T follicular helper cell (primary cell): ENCODE measurements around the gene ACOX3.
"Not testable (repeated sequence)": the region's sequence is repeated elsewhere in the genome, so short reads cannot be mapped to it uniquely, and the experiment has no call there.

Experiments used
- DNase-seq: peaks from one replicate; pipeline ENCODE4 v3.0.0-alpha.2; 2020; ENCODE audit warnings: low read depth

The ACOX3 gene

GRCh38 chr4:8352368-8353157 lies 88.0 kb downstream of the ACOX3 start:
- no peak for DNase-seq

GRCh38 chr4:8351931-8352367 lies 88.6 kb downstream of the ACOX3 start:
- no peak for DNase-seq

- DNase-seq: no peak
These were observed 89.6 kb downstream of the ACOX3 start for GRCh38 chr4:8350841-8351461.

GRCh38 chr4:8350352-8350751 lies 90.2 kb downstream of the ACOX3 start:
- no peak for DNase-seq

- DNase-seq: no peak
These were observed 90.8 kb downstream of the ACOX3 start for GRCh38 chr4:8349664-8350236.

- DNase-seq: not testable (repeated sequence)
These were observed 91.3 kb downstream of the ACOX3 start for GRCh38 chr4:8349236-8349635.

- no peak for DNase-seq
These were observed 92.5 kb downstream of the ACOX3 start for GRCh38 chr4:8348071-8348470.

GRCh38 chr4:8347660-8348059 lies 92.9 kb downstream of the ACOX3 start:
- DNase-seq: no peak

GRCh38 chr4:8346838-8347605 lies 93.5 kb downstream of the ACOX3 start:
- no peak for DNase-seq

- DNase-seq: no peak
These were observed 94.3 kb downstream of the ACOX3 start for GRCh38 chr4:8345946-8346814.

GRCh38 chr4:8345053-8345945 lies 95.2 kb downstream of the ACOX3 start:
- DNase-seq: no peak

- no peak for DNase-seq
These were observed 96.1 kb downstream of the ACOX3 start for GRCh38 chr4:8344377-8344776.

GRCh38 chr4:8343967-8344331 lies 96.6 kb downstream of the ACOX3 start:
- no peak for DNase-seq

- no peak for DNase-seq
These were observed 97.1 kb downstream of the ACOX3 start for GRCh38 chr4:8343262-8343966.

GRCh38 chr4:8342651-8343261 lies 97.8 kb downstream of the ACOX3 start:
- DNase-seq: no peak

- DNase-seq: no peak
These were observed 98.8 kb downstream of the ACOX3 start for GRCh38 chr4:8341691-8342090.

GRCh38 chr4:8341281-8341680 lies 99.2 kb downstream of the ACOX3 start:
- DNase-seq: not testable (repeated sequence)

GRCh38 chr4:8340781-8341241 lies 99.7 kb downstream of the ACOX3 start:
- no peak for DNase-seq

- DNase-seq: no peak
These were observed 102.1 kb downstream of the ACOX3 start for GRCh38 chr4:8338351-8338961.
